ENCODE data around the gene THBS2. TPM values are rescaled to one million over a fixed set of nuclear protein-coding genes. Genes with fewer than 3 reads are reported as not detected.

The THBS2 gene
- total and polyA plus RNA-seq, 2 donors (not counting 1 experiment from before 2014, with no cell fraction given): 86.5 to 269 TPM

DNA sequence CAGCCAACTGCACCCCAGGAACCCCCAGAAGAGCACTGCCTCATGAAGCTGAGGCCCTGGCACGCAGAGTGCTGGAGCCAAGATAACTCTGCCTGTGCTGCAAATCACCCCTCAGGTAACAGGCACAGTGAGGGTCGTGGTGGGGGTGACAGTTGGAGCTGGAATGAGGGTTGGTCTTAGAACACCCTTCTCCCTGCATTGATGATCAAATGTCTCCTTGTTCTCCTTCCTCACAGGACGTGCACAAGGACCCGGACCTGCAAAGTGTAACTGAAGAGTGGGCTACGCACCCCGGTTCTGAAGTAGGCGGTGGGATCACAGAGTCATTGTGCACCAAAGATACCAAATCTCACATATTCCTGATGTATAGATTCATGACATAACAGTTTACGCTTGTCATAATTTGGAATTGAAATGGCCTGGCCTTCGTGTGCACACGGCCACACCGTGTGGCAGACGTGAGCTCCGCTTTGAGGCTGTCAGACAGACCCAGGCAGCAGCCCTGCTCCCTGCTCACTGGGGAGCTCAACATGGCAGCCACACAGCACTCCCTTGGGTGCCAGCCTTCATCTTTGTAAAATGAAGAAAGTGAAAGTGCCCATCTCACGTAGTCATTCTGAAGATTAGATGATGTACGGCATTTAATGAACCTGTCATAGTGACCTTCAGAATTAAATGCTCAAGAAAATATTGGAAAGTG is 8.8 kb downstream of the THBS2 start:
- H3K4me2 ChIP-seq (ENCODE audit: extremely low read depth, insufficient read depth, low read length): no peak overlapping the region
- H3K27ac ChIP-seq (ENCODE audit: insufficient read depth, low read length): no peak overlapping the region
- TF ChIP-seq EZH2 (IDR thresholded peaks at IDR 0.05; ENCODE audit: low read length, missing control alignments): no peak
- TF ChIP-seq, protein P1, sequence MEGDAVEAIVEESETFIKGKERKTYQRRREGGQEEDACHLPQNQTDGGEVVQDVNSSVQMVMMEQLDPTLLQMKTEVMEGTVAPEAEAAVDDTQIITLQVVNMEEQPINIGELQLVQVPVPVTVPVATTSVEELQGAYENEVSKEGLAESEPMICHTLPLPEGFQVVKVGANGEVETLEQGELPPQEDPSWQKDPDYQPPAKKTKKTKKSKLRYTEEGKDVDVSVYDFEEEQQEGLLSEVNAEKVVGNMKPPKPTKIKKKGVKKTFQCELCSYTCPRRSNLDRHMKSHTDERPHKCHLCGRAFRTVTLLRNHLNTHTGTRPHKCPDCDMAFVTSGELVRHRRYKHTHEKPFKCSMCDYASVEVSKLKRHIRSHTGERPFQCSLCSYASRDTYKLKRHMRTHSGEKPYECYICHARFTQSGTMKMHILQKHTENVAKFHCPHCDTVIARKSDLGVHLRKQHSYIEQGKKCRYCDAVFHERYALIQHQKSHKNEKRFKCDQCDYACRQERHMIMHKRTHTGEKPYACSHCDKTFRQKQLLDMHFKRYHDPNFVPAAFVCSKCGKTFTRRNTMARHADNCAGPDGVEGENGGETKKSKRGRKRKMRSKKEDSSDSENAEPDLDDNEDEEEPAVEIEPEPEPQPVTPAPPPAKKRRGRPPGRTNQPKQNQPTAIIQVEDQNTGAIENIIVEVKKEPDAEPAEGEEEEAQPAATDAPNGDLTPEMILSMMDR (conservative IDR thresholded peaks at IDR 0.05 in 1 of 2, IDR thresholded peaks at IDR 0.05 in 1 of 2; ENCODE audit: low read depth in 1 of 2, low read length in 2 of 2): no peak
- H3K4me1 ChIP-seq (ENCODE audit: control insufficient read depth, extremely low read depth, insufficient read depth, low read length): no peaks in the 10 kb centered on the region
- no peaks in the 10 kb centered on the region for H3K27me3 ChIP-seq (ENCODE audit: control insufficient read depth, insufficient read depth, low read length)
- no peak overlapping the region for H3K4me3 ChIP-seq (replicated peaks in 1 of 4; ENCODE audit: control extremely low read depth in 1 of 4, insufficient read depth in 1 of 4, low read depth in 3 of 4, low read length in 4 of 4)
- H3K9ac ChIP-seq (ENCODE audit: insufficient read depth, low read length): no peak overlapping the region
- no peaks in the 10 kb centered on the region for H4K20me1 ChIP-seq (ENCODE audit: control insufficient read depth, extremely low read depth, insufficient read depth, low read length)
- no peaks in the 10 kb centered on the region for H3K9me3 ChIP-seq (ENCODE audit: control insufficient read depth, insufficient read depth, low read depth, low read length)
- H3K79me2 ChIP-seq (ENCODE audit: control insufficient read depth, insufficient read depth, low read length): peaks cover 8% of the 10 kb centered on the region
- peaks cover 24% of the 10 kb centered on the region for H3K36me3 ChIP-seq (ENCODE audit: control insufficient read depth, insufficient read depth, low read length)
- no peak for DNase-seq (ENCODE audit: low read depth in 2 of 2)
- H2AFZ ChIP-seq (ENCODE audit: low read length): no peak overlapping the region

GRCh38 chr6:169243661-169244060 is 10.0 kb downstream of the THBS2 start:
- Histone ChIP-seq H3K4me1 (ENCODE audit: control insufficient read depth, extremely low read depth, insufficient read depth, low read length) (no peaks in the 10 kb centered on the region), H3K79me2 (ENCODE audit: control insufficient read depth, insufficient read depth, low read length) (peaks cover 8% of the 10 kb centered on the region), H4K20me1 (ENCODE audit: control insufficient read depth, extremely low read depth, insufficient read depth, low read length) (no peaks in the 10 kb centered on the region), H3K4me3 (replicated peaks in 1 of 4; ENCODE audit: control extremely low read depth in 1 of 4, insufficient read depth in 1 of 4, low read depth in 3 of 4, low read length in 4 of 4) (no peak overlapping the region), H2AFZ (ENCODE audit: low read length) (no peak overlapping the region), H3K36me3 (ENCODE audit: control insufficient read depth, insufficient read depth, low read length) (peaks cover 27% of the 10 kb centered on the region), H3K27me3 (ENCODE audit: control insufficient read depth, insufficient read depth, low read length) (no peaks in the 10 kb centered on the region), H3K4me2 (ENCODE audit: extremely low read depth, insufficient read depth, low read length) (no peak overlapping the region), H3K27ac (ENCODE audit: insufficient read depth, low read length) (no peak overlapping the region), H3K9ac (ENCODE audit: insufficient read depth, low read length) (no peak overlapping the region), H3K9me3 (ENCODE audit: control insufficient read depth, insufficient read depth, low read depth, low read length) (no peaks in the 10 kb centered on the region)
- no peak for DNase-seq (ENCODE audit: low read depth in 2 of 2)
- TF ChIP-seq EZH2 (IDR thresholded peaks at IDR 0.05; ENCODE audit: low read length, missing control alignments): no peak
- TF ChIP-seq, protein P1 (conservative IDR thresholded peaks at IDR 0.05 in 1 of 2, IDR thresholded peaks at IDR 0.05 in 1 of 2; ENCODE audit: low read depth in 1 of 2, low read length in 2 of 2): no peak

GRCh38 chr6:169243186-169243585 is 10.5 kb downstream of the THBS2 start:
- Histone ChIP-seq H3K27ac (ENCODE audit: insufficient read depth, low read length) (no peak overlapping the region), H3K79me2 (ENCODE audit: control insufficient read depth, insufficient read depth, low read length) (peaks cover 8% of the 10 kb centered on the region), H2AFZ (ENCODE audit: low read length) (no peak overlapping the region), H3K9me3 (ENCODE audit: control insufficient read depth, insufficient read depth, low read depth, low read length) (no peaks in the 10 kb centered on the region), H3K27me3 (ENCODE audit: control insufficient read depth, insufficient read depth, low read length) (no peaks in the 10 kb centered on the region), H3K4me3 (replicated peaks in 1 of 4; ENCODE audit: control extremely low read depth in 1 of 4, insufficient read depth in 1 of 4, low read depth in 3 of 4, low read length in 4 of 4) (no peak overlapping the region), H4K20me1 (ENCODE audit: control insufficient read depth, extremely low read depth, insufficient read depth, low read length) (no peaks in the 10 kb centered on the region), H3K9ac (ENCODE audit: insufficient read depth, low read length) (no peak overlapping the region), H3K4me2 (ENCODE audit: extremely low read depth, insufficient read depth, low read length) (no peak overlapping the region), H3K36me3 (ENCODE audit: control insufficient read depth, insufficient read depth, low read length) (peaks cover 23% of the 10 kb centered on the region), H3K4me1 (ENCODE audit: control insufficient read depth, extremely low read depth, insufficient read depth, low read length) (no peaks in the 10 kb centered on the region)
- DNase-seq (ENCODE audit: low read depth in 2 of 2): no peak
- TF ChIP-seq EZH2 (IDR thresholded peaks at IDR 0.05; ENCODE audit: low read length, missing control alignments): no peak
- TF ChIP-seq, protein P1 (conservative IDR thresholded peaks at IDR 0.05 in 1 of 2, IDR thresholded peaks at IDR 0.05 in 1 of 2; ENCODE audit: low read depth in 1 of 2, low read length in 2 of 2): no peak

Measured in fibroblast of lung (primary cell).